ENCODE results near the gene MGAT4A. TPM values are rescaled to one million over a fixed set of nuclear protein-coding genes. Genes with fewer than 3 reads are reported as not detected.
A peak's percentile ranks its signal among the peaks of the same experiment; 100 is the strongest.

The MGAT4A gene
- total and polyA plus RNA-seq, 2 of the 13 experiments (the other 11 are each of a cell fraction or from before 2014, with no cell fraction given), result 47.2 to 90.9 TPM

DNA sequence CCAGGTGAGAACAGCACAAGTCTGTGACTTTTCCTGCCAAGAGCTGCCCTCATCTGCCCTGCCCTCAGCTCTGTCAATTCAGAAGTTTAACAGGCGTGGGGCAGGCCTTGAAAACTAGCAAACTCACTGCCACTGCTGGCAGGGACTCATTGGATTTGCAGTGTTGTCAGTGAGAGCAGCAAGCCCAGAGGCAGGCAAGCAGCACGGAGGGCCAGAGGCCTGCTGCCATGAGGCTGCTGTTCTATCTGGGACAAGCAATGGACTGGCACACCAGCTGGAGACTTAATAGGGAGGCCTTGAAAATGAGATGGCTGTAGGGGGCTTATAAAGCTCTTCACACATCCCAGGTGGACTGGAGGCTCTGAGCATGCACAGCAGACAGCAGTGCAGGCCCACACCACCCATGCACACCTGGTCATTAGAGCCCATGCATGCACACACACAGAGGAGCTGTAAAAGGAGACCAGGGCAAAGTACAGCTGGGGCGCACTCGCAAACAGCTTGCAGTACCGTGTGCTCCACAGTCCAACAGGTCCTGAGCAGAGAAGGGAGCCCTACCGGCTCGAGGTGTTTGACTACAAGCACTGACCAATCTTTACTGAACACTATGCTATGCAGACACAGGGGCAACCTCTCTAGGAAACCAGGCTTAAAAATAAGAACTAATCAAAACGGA lies 28.7 kb downstream of the MGAT4A start (continued):
- TF ChIP-seq ZBTB4 (CRISPR knock-in tag; IDR thresholded peaks at IDR 0.05; ENCODE audit: borderline replicate concordance) (peak; percentile 90; the same call in 1 of the 2 replicates), NFIB (CRISPR knock-in tag; IDR thresholded peaks at IDR 0.05; ENCODE audit: borderline replicate concordance) (no peak), SKI (IDR thresholded peaks at IDR 0.05; ENCODE audit: partially characterized antibody) (peak; percentile 53), EHMT2 (IDR thresholded peaks at IDR 0.05; ENCODE audit: borderline replicate concordance, low read depth, low read length) (no peak), ZNF343 (CRISPR knock-in tag; IDR thresholded peaks at IDR 0.05) (no peak; the same call in 1 of the 2 replicates), ZNF678 (CRISPR knock-in tag; IDR thresholded peaks at IDR 0.05) (0 out of 2 replicates have a peak, but pooled peaks have one; percentile 17), ZNF572 (CRISPR knock-in tag; IDR thresholded peaks at IDR 0.05) (peak; percentile 92; the same call in 1 of the 2 replicates), ZSCAN30 (CRISPR knock-in tag; IDR thresholded peaks at IDR 0.05) (peak; percentile 82; the same call in 1 of the 2 replicates), PHF20 (CRISPR knock-in tag; IDR thresholded peaks at IDR 0.05) (0 out of 2 replicates have a peak, but pooled peaks have one; percentile 44), KDM4B (CRISPR knock-in tag; IDR thresholded peaks at IDR 0.05) (peak; percentile 66; the same call in 1 of the 2 replicates), ZNF329 (CRISPR knock-in tag; IDR thresholded peaks at IDR 0.05; ENCODE audit: low read depth) (peak; percentile 41; the same call in 1 of the 2 replicates), NPAS2 (CRISPR knock-in tag; IDR thresholded peaks at IDR 0.05; ENCODE audit: borderline replicate concordance) (no peak), SYNCRIP (IDR thresholded peaks at IDR 0.05; ENCODE audit: insufficient read depth, low read depth, low read length) (no peak), U2AF1 (optimal IDR thresholded peaks at IDR 0.05; ENCODE audit: low read depth, low read length) (no peak), AGO2 (optimal IDR thresholded peaks at IDR 0.05; ENCODE audit: low read depth, low read length) (no peak), AHR (CRISPR knock-in tag; IDR thresholded peaks at IDR 0.05) (peak; percentile 88; the same call in 1 of the 2 replicates), ZNF557 (CRISPR knock-in tag; IDR thresholded peaks at IDR 0.05) (no peak), ZNF619 (CRISPR knock-in tag; IDR thresholded peaks at IDR 0.05) (no peak; the same call in 1 of the 2 replicates), HES4 (CRISPR knock-in tag; IDR thresholded peaks at IDR 0.05; ENCODE audit: borderline replicate concordance) (peak; percentile 65; the same call in 1 of the 2 replicates), ELF3 (CRISPR knock-in tag; IDR thresholded peaks at IDR 0.05) (peak; percentile 57), ZNF251 (CRISPR knock-in tag; IDR thresholded peaks at IDR 0.05) (peak; percentile 87; the same call in 1 of the 2 replicates), ZNF766 (CRISPR knock-in tag; IDR thresholded peaks at IDR 0.05; ENCODE audit: borderline replicate concordance) (0 out of 2 replicates have a peak, but pooled peaks have one; percentile 68), ELF4 (CRISPR knock-in tag; IDR thresholded peaks at IDR 0.05; ENCODE audit: borderline replicate concordance) (peak; percentile 73; the same call in 1 of the 2 replicates), KMT2A (CRISPR knock-in tag; IDR thresholded peaks at IDR 0.05) (peak; percentile 96), ZBTB20 (CRISPR knock-in tag; IDR thresholded peaks at IDR 0.05; ENCODE audit: borderline replicate concordance, low read depth) (peak; percentile 69; the same call in 1 of the 2 replicates)
- TF ChIP-seq, protein P1, sequence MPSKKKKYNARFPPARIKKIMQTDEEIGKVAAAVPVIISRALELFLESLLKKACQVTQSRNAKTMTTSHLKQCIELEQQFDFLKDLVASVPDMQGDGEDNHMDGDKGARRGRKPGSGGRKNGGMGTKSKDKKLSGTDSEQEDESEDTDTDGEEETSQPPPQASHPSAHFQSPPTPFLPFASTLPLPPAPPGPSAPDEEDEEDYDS (CRISPR knock-in tag; IDR thresholded peaks at IDR 0.05), result peak; percentile 72
- TF ChIP-seq, protein P2, sequence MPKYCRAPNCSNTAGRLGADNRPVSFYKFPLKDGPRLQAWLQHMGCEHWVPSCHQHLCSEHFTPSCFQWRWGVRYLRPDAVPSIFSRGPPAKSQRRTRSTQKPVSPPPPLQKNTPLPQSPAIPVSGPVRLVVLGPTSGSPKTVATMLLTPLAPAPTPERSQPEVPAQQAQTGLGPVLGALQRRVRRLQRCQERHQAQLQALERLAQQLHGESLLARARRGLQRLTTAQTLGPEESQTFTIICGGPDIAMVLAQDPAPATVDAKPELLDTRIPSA (CRISPR knock-in tag; IDR thresholded peaks at IDR 0.05; ENCODE audit: borderline replicate concordance), result no peak
